ENCODE results near the gene RBMS1. TPM values are rescaled to one million over a fixed set of nuclear protein-coding genes. Genes with fewer than 3 reads are reported as not detected.

Gene RBMS1
- total RNA-seq, 4 donors from 2014 or later, result 68.1 to 83.4 (median 72.5) TPM

GRCh38 chr2:160224507-160224906 is 269.1 kb downstream of the RBMS1 start:
- no peaks in the 10 kb centered on the region for H3K27me3 ChIP-seq
- TF ChIP-seq CTCF (IDR thresholded peaks at IDR 0.05) (no peak), POLR2A (IDR thresholded peaks at IDR 0.05) (no peak), EP300 (IDR thresholded peaks at IDR 0.05) (no peak)
- peaks cover 0 to 32% (median 11%) of the 10 kb centered on the region in 4 donors for H3K4me1 ChIP-seq
- H3K4me3 ChIP-seq, result no peak overlapping the region
- no peak for DNase-seq (ENCODE audit: low spot score in 2 of 2)
- no peaks in the 10 kb centered on the region for H3K36me3 ChIP-seq
- no peak overlapping the region for H3K27ac ChIP-seq
- WGBS, 2 donors, result 88 to 97% methylated on average over 3 of the region's 3 CpGs
- no peaks in the 10 kb centered on the region for H3K9me3 ChIP-seq

GRCh38 chr2:160224060-160224459 is 269.5 kb downstream of the RBMS1 start:
- Histone ChIP-seq H3K4me3 (no peak overlapping the region), H3K27me3 (no peaks in the 10 kb centered on the region), H3K4me1 (peaks cover 0 to 32% (median 11%) of the 10 kb centered on the region in 4 donors), H3K27ac (no peak overlapping the region), H3K9me3 (no peaks in the 10 kb centered on the region), H3K36me3 (no peaks in the 10 kb centered on the region)
- no peak for TF ChIP-seq EP300 (IDR thresholded peaks at IDR 0.05)
- no peak for TF ChIP-seq POLR2A (IDR thresholded peaks at IDR 0.05)
- no peak for TF ChIP-seq CTCF (IDR thresholded peaks at IDR 0.05)
- WGBS, 2 donors, result 71 to 73% methylated on average over 3 of the region's 3 CpGs
- no peak for DNase-seq (ENCODE audit: low spot score in 2 of 2)

GRCh38 chr2:160223560-160223959 is 270.0 kb downstream of the RBMS1 start:
- Histone ChIP-seq H3K4me1 (peaks cover 0 to 32% (median 11%) of the 10 kb centered on the region in 4 donors), H3K36me3 (no peaks in the 10 kb centered on the region)

GRCh38 chr2:160222546-160223283 is 270.9 kb downstream of the RBMS1 start:
- Histone ChIP-seq H3K9me3 (no peaks in the 10 kb centered on the region), H3K27ac (peak overlapping the region in 3 of 4 donors; percentile 64 to 82 (median 77)), H3K27me3 (no peaks in the 10 kb centered on the region), H3K4me3 (no peak overlapping the region), H3K36me3 (no peaks in the 10 kb centered on the region), H3K4me1 (peaks cover 0 to 32% (median 11%) of the 10 kb centered on the region in 4 donors)
- WGBS, 2 donors, result 78 to 91% methylated on average over 7 of the region's 7 CpGs
- TF ChIP-seq POLR2A (IDR thresholded peaks at IDR 0.05), result no peak
- no peak for TF ChIP-seq CTCF (IDR thresholded peaks at IDR 0.05)
- TF ChIP-seq EP300 (IDR thresholded peaks at IDR 0.05), result no peak
- DNase-seq (ENCODE audit: low spot score in 2 of 2), result no peak

More at GRCh38 chr2:160223560-160223959, 270.0 kb downstream of the RBMS1 start:
- no peaks in the 10 kb centered on the region for H3K27me3 ChIP-seq
- no peak for DNase-seq (ENCODE audit: low spot score in 2 of 2)
- H3K27ac ChIP-seq, result no peak overlapping the region
- H3K9me3 ChIP-seq, result no peaks in the 10 kb centered on the region
- TF ChIP-seq EP300 (IDR thresholded peaks at IDR 0.05) (no peak), POLR2A (IDR thresholded peaks at IDR 0.05) (no peak), CTCF (IDR thresholded peaks at IDR 0.05) (no peak)
- H3K4me3 ChIP-seq, result no peak overlapping the region
- 91 to 95% methylated on average over 3 of the region's 3 CpGs for WGBS, 2 donors

Measured in tibial nerve (tissue), 4 donors.